Endodermal cell (in vitro differentiated cells): ENCODE results near the gene UVRAG. TPM values are rescaled to one million over a fixed set of nuclear protein-coding genes. Genes with fewer than 3 reads are reported as not detected.

Source experiments
- DNase-seq: peaks from one replicate; pipeline ENCODE4 v3.0.0-alpha.2; 2017
- H3K27ac ChIP-seq: 2 replicates; pipeline ENCODE4 v1.5.1; 2013; ENCODE audit warnings: mild to moderate bottlenecking, low read depth, low read length, moderate library complexity
- H3K27me3 ChIP-seq: 2 replicates; pipeline ENCODE4 v1.6.1; 2013; ENCODE audit warnings: mild to moderate bottlenecking, low read length, moderate library complexity; ENCODE audit not compliant: insufficient read depth, control insufficient read depth, poor library complexity, severe bottlenecking
- H3K36me3 ChIP-seq: 2 replicates; pipeline ENCODE4 v1.7.0; 2013; ENCODE audit warnings: mild to moderate bottlenecking, low read length, moderate library complexity; ENCODE audit not compliant: control insufficient read depth, insufficient read depth
- H3K4me1 ChIP-seq: one replicate; pipeline ENCODE4 v1.7.0; 2013; ENCODE audit warnings: low read length; ENCODE audit not compliant: control insufficient read depth, insufficient read depth
- H3K4me3 ChIP-seq: 2 replicates; pipeline ENCODE4 v1.5.1; 2013; ENCODE audit warnings: mild to moderate bottlenecking, low read length, moderate library complexity
- H3K9ac ChIP-seq: 2 replicates; pipeline ENCODE4 v1.6.1; 2013; ENCODE audit warnings: mild to moderate bottlenecking, low read length, moderate library complexity; ENCODE audit not compliant: poor library complexity, severe bottlenecking; ENCODE audit errors: extremely low read depth
- H3K9me3 ChIP-seq: 2 replicates; pipeline ENCODE4 v1.6.1; 2013; ENCODE audit warnings: mild to moderate bottlenecking, low read length, moderate library complexity; ENCODE audit not compliant: control insufficient read depth
- H3K27ac Mint-ChIP-seq: 2 replicates; pipeline ENCODE4 v1.8.0; 2020; ENCODE audit warnings: mixed read lengths
- H3K27me3 Mint-ChIP-seq: 2 replicates; pipeline ENCODE4 v1.8.0; 2021; ENCODE audit warnings: mild to moderate bottlenecking, mixed read lengths; ENCODE audit not compliant: insufficient read depth
- H3K36me3 Mint-ChIP-seq: 2 replicates; pipeline ENCODE4 v1.8.0; 2020; ENCODE audit warnings: low read depth, mixed read lengths
- H3K4me1 Mint-ChIP-seq: 2 replicates; pipeline ENCODE4 v1.8.0; 2020; ENCODE audit warnings: mixed read lengths
- H3K4me3 Mint-ChIP-seq: 2 replicates; pipeline ENCODE4 v1.8.0; 2020; ENCODE audit warnings: mild to moderate bottlenecking, moderate library complexity, mixed read lengths
- H3K9me3 Mint-ChIP-seq: 2 replicates; pipeline ENCODE4 v1.8.0; 2020; ENCODE audit warnings: mild to moderate bottlenecking, mixed read lengths
- WGBS, 2 experiments: methylation state at CpG; one replicate each; pipeline versions ENCODE4 v1.1.5 to v1.1.7; 2013; ENCODE audit warnings: missing lambda C conversion rate in 2 of 2, mixed read lengths in 1 of 2; ENCODE audit not compliant: insufficient coverage in 1 of 2, insufficient read length in 1 of 2; 5-methylcytosine and 5-hydroxymethylcytosine counted together
- total RNA-seq, 2 donors: library from RNA; stranded (reverse); fragmentation: NEBNext Ultra II Directional in 1 of 2; extraction: Animal tissue kit (Norgen Biotek cat#: 25700) in 1 of 2; gene quantifications; 2 replicates in 1 of 2; 3 replicates in 1 of 2; pipeline ENCODE4 v1.2.1, GENCODE V29; 2021
- TF ChIP-seq, protein P1 (sequence below): fragments of 200-600 bp; sonication (generic); conservative IDR thresholded peaks from 2 replicates; pipeline ENCODE4 v1.5.0; 2021; ENCODE audit warnings: antibody characterized with exemption, mild to moderate bottlenecking

UVRAG gene
- total RNA-seq, 2 donors from 2014 or later, result 19.7 to 34.9 TPM

- H3K27me3 Mint-ChIP-seq, result peaks cover 64% of the 10 kb centered on the region
Measured at GRCh38 chr11:75775056-75775455, 40.0 kb upstream of the UVRAG start.

DNA sequence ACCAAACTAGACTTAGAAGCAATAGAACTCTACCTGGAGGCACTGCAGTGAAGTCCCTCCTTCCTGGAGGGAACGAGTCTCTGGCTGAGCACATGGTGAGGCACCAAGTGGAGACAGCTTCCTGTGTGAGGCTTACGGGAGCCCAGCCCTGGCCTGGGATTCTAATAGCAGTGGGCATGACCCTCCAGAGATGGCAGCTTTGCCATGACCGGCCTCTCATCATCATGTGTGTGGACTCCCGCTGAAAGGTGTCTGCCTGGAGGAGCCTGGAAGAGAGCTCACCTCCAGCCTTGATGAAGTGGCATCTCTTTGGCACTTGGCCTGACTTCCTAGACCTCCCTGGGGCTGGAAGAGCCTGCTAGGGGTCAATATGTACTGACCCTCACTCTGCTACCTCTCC is 38.5 kb upstream of the UVRAG start:
- Histone ChIP-seq H3K4me3 (no peak overlapping the region), H3K27ac (no peak overlapping the region), H3K9me3 (no peaks in the 10 kb centered on the region), H3K9ac (no peak overlapping the region), H3K27me3 (no peaks in the 10 kb centered on the region), H3K36me3 (no peaks in the 10 kb centered on the region), H3K4me1 (no peaks in the 10 kb centered on the region)
- DNase-seq, result no peak
- no peak overlapping the region for H3K27ac Mint-ChIP-seq
- TF ChIP-seq, protein P1, sequence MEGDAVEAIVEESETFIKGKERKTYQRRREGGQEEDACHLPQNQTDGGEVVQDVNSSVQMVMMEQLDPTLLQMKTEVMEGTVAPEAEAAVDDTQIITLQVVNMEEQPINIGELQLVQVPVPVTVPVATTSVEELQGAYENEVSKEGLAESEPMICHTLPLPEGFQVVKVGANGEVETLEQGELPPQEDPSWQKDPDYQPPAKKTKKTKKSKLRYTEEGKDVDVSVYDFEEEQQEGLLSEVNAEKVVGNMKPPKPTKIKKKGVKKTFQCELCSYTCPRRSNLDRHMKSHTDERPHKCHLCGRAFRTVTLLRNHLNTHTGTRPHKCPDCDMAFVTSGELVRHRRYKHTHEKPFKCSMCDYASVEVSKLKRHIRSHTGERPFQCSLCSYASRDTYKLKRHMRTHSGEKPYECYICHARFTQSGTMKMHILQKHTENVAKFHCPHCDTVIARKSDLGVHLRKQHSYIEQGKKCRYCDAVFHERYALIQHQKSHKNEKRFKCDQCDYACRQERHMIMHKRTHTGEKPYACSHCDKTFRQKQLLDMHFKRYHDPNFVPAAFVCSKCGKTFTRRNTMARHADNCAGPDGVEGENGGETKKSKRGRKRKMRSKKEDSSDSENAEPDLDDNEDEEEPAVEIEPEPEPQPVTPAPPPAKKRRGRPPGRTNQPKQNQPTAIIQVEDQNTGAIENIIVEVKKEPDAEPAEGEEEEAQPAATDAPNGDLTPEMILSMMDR, result no peak
- peaks cover 50% of the 10 kb centered on the region for H3K27me3 Mint-ChIP-seq
- 94 to 100% methylated on average over 2 to 4 of the region's 4 CpGs for WGBS, 2 experiments
- H3K36me3 Mint-ChIP-seq, result no peaks in the 10 kb centered on the region
- H3K4me1 Mint-ChIP-seq, result no peaks in the 10 kb centered on the region
- H3K9me3 Mint-ChIP-seq, result no peaks in the 10 kb centered on the region
- no peak overlapping the region for H3K4me3 Mint-ChIP-seq

More at GRCh38 chr11:75775056-75775455, 40.0 kb upstream of the UVRAG start:
- Mint-ChIP-seq H3K36me3 (no peaks in the 10 kb centered on the region), H3K4me3 (no peak overlapping the region), H3K9me3 (no peaks in the 10 kb centered on the region), H3K4me1 (no peaks in the 10 kb centered on the region), H3K27ac (no peak overlapping the region)
- Histone ChIP-seq H3K9ac (no peak overlapping the region), H3K9me3 (no peaks in the 10 kb centered on the region), H3K4me3 (no peak overlapping the region), H3K4me1 (no peaks in the 10 kb centered on the region), H3K27me3 (peaks cover 8% of the 10 kb centered on the region), H3K27ac (no peak overlapping the region), H3K36me3 (no peaks in the 10 kb centered on the region)
- TF ChIP-seq, protein P1, result peak; percentile 60
- WGBS, 2 experiments, result 85 to 93% methylated on average over 2 to 3 of the region's 3 CpGs
- DNase-seq, result peak; percentile 67

DNA sequence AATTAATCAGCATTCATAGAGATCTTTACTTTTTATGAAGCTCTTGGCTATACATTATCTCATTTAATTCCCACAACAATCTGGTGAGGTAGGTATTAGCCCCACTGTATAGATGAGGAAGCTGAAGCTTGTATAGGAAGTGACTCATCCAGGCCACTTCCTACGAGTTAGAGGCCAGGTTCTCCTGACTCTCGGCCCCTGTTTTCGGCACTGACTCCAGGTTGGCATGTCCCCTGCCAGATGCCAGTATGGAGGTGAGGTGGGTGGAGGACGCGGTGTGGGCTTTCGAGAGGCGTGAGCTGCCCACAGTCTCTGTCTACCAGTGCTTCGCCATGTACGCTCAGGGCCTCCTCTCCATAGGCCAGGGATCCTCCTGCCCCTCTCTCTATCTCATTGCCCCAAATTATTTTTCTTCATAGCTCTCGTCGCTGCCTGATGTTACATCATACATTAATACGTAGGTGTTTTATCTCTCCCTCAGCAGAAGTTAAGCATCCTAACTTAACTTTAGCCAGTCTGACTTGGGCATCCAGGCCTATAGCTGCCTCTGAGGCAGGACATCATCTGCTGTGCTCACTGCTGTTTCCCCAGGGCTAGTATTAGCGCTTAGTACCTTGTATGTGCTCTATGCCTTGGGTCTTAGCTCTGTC is 37.4 kb upstream of the UVRAG start:
- Histone ChIP-seq H3K4me3 (no peak overlapping the region), H3K9me3 (no peaks in the 10 kb centered on the region), H3K27ac (no peak overlapping the region), H3K9ac (no peak overlapping the region), H3K27me3 (no peaks in the 10 kb centered on the region), H3K4me1 (no peaks in the 10 kb centered on the region), H3K36me3 (no peaks in the 10 kb centered on the region)
- Mint-ChIP-seq H3K4me3 (no peak overlapping the region), H3K36me3 (no peaks in the 10 kb centered on the region), H3K4me1 (no peaks in the 10 kb centered on the region), H3K27ac (no peak overlapping the region), H3K9me3 (no peaks in the 10 kb centered on the region), H3K27me3 (peaks cover 45% of the 10 kb centered on the region)
- WGBS, 2 experiments, result 92 to 93% methylated on average over 10 to 13 of the region's 13 CpGs
- TF ChIP-seq, protein P1, result no peak
- no peak for DNase-seq
